ENCODE results near the gene POFUT2. TPM values are rescaled to one million over a fixed set of nuclear protein-coding genes. Genes with fewer than 3 reads are reported as not detected.

POFUT2 gene
- total RNA-seq, 2 experiments from 2014 or later, result 17.0 to 20.5 TPM

GRCh38 chr21:45254460-45254930 is 33.2 kb downstream of the POFUT2 start:
- ChIA-PET POLR2A (interaction anchor here (0.6 kb wide), 1 partner anchor 17 kb away, joined by 6 read pairs; no protein-coding TSS in a partner anchor), CTCF (ENCODE audit: unreplicated experiment) (no interaction called here)
- Histone ChIP-seq H2AFZ (ENCODE audit: low read length) (no peak overlapping the region), H4K20me1 (ENCODE audit: insufficient read depth, low read length) (no peaks in the 10 kb centered on the region), H3K9me2 (ENCODE audit: insufficient read depth, low read length) (no peaks in the 10 kb centered on the region), H3K4me3 (ENCODE audit: low read depth, low read length, poor library complexity, severe bottlenecking) (no peak overlapping the region), H3K4me2 (ENCODE audit: low read length) (no peak overlapping the region), H3K27ac (ENCODE audit: low read depth, low read length, poor library complexity, severe bottlenecking) (no peak overlapping the region), H3K79me2 (ENCODE audit: insufficient read depth, low read depth, low read length) (no peaks in the 10 kb centered on the region), H3K4me1 (ENCODE audit: insufficient read depth, low read length, poor library complexity, severe bottlenecking) (peaks cover 7% of the 10 kb centered on the region), H3K36me3 (ENCODE audit: insufficient read depth, low read length) (no peaks in the 10 kb centered on the region), H3K9me3 (ENCODE audit: low read length) (no peaks in the 10 kb centered on the region)
- intact Hi-C loops (cut with micrococcal nuclease; ENCODE audit: unreplicated experiment), result no loop called here
- no TSS peak for BruUV-seq (replicated peaks)
- DNase-seq (ENCODE audit: low spot score), result no peak
- TF ChIP-seq EZH2phosphoT487 (IDR thresholded peaks at IDR 0.05; ENCODE audit: borderline replicate concordance, low read depth, low read length) (no peak), CTCF (conservative IDR thresholded peaks at IDR 0.05; ENCODE audit: low read length) (no peak)

GRCh38 chr21:45253633-45254459 is 33.8 kb downstream of the POFUT2 start:
- Histone ChIP-seq H2AFZ (ENCODE audit: low read length) (no peak overlapping the region), H3K4me1 (ENCODE audit: insufficient read depth, low read length, poor library complexity, severe bottlenecking) (peaks cover 7% of the 10 kb centered on the region), H3K4me3 (ENCODE audit: low read depth, low read length, poor library complexity, severe bottlenecking) (no peak overlapping the region), H3K27ac (ENCODE audit: low read depth, low read length, poor library complexity, severe bottlenecking) (no peak overlapping the region), H3K36me3 (ENCODE audit: insufficient read depth, low read length) (no peaks in the 10 kb centered on the region), H3K79me2 (ENCODE audit: insufficient read depth, low read depth, low read length) (no peaks in the 10 kb centered on the region), H3K4me2 (ENCODE audit: low read length) (no peak overlapping the region), H3K9me2 (ENCODE audit: insufficient read depth, low read length) (no peaks in the 10 kb centered on the region), H4K20me1 (ENCODE audit: insufficient read depth, low read length) (no peaks in the 10 kb centered on the region), H3K9me3 (ENCODE audit: low read length) (no peaks in the 10 kb centered on the region)
- POLR2A ChIA-PET, result no interaction called here
- CTCF ChIA-PET (ENCODE audit: unreplicated experiment), result no interaction called here
- no peak for DNase-seq (ENCODE audit: low spot score)
- no TSS peak for BruUV-seq (replicated peaks)
- TF ChIP-seq CTCF (conservative IDR thresholded peaks at IDR 0.05; ENCODE audit: low read length), result no peak
- intact Hi-C loops (cut with micrococcal nuclease; ENCODE audit: unreplicated experiment), result no loop called here

GRCh38 chr21:45253180-45253579 is 34.5 kb downstream of the POFUT2 start:
- intact Hi-C loops (cut with micrococcal nuclease; ENCODE audit: unreplicated experiment), result no loop called here
- TF ChIP-seq CTCF (conservative IDR thresholded peaks at IDR 0.05; ENCODE audit: low read length), result no peak
- Histone ChIP-seq H3K36me3 (ENCODE audit: insufficient read depth, low read length) (no peaks in the 10 kb centered on the region), H3K79me2 (ENCODE audit: insufficient read depth, low read depth, low read length) (no peaks in the 10 kb centered on the region), H3K4me3 (ENCODE audit: low read depth, low read length, poor library complexity, severe bottlenecking) (no peak overlapping the region), H2AFZ (ENCODE audit: low read length) (no peak overlapping the region), H3K4me1 (ENCODE audit: insufficient read depth, low read length, poor library complexity, severe bottlenecking) (peaks cover 7% of the 10 kb centered on the region), H3K9me2 (ENCODE audit: insufficient read depth, low read length) (no peaks in the 10 kb centered on the region), H3K27ac (ENCODE audit: low read depth, low read length, poor library complexity, severe bottlenecking) (no peak overlapping the region), H4K20me1 (ENCODE audit: insufficient read depth, low read length) (no peaks in the 10 kb centered on the region), H3K4me2 (ENCODE audit: low read length) (no peak overlapping the region), H3K9me3 (ENCODE audit: low read length) (no peaks in the 10 kb centered on the region)
- BruUV-seq (replicated peaks), result no TSS peak
- POLR2A ChIA-PET, result no interaction called here
- CTCF ChIA-PET (ENCODE audit: unreplicated experiment), result no interaction called here
- no peak for DNase-seq (ENCODE audit: low spot score)
